Panc1 (cell line): Measurements from ENCODE around the gene ATRNL1. TPM values are rescaled to one million over a fixed set of nuclear protein-coding genes. Genes with fewer than 3 reads are reported as not detected.

Experiments
- ATAC-seq: fragments of 200-7000 bp; cut with Tn5 transposase; 2 replicates; pipeline ENCODE4 v1.9.1; 2020; ENCODE audit warnings: mild to moderate bottlenecking, moderate library complexity
- BruUV-seq: library from RNA; stranded (reverse); fragments of 400-500 nt; replicated peaks from 2 replicates; lab custom pipeline; 2021; lab: Mats Ljungman, UMichigan
- CTCF ChIA-PET: fragments of 300-600 bp; sonication (Branson Sonifier 250); formaldehyde crosslinking; loops from one replicate; lab custom pipeline; 2022; ENCODE audit warnings: antibody characterized with exemption; lab: Charles Lee
- POLR2A ChIA-PET: fragments of 300-600 bp; sonication (Branson Sonifier 250); formaldehyde crosslinking; loops from one replicate; lab custom pipeline; 2022; ENCODE audit warnings: antibody characterized with exemption; lab: Charles Lee
- DNase-seq: peaks from one replicate; pipeline ENCODE4 v3.0.0-alpha.2; 2010; ENCODE audit warnings: low read depth, low spot score
- H3K27ac ChIP-seq: 2 replicates; pipeline ENCODE4 v1.5.1; 2011; ENCODE audit warnings: mild to moderate bottlenecking, low read length, inconsistent platforms
- H3K27me3 ChIP-seq: fragments of 200-500 bp; sonication (Bioruptor generic); 2 replicates; pipeline ENCODE4 v1.6.0; 2014; ENCODE audit warnings: low read length, inconsistent platforms; ENCODE audit not compliant: control insufficient read depth, insufficient read depth
- H3K36me3 ChIP-seq: fragments of 200-500 bp; sonication (Bioruptor generic); 2 replicates; pipeline ENCODE4 v1.5.1; 2014; ENCODE audit warnings: inconsistent platforms, mild to moderate bottlenecking, low read length, moderate library complexity; ENCODE audit not compliant: control insufficient read depth, insufficient read depth
- H3K4me1 ChIP-seq: 2 replicates; pipeline ENCODE4 v1.5.1; 2011; ENCODE audit warnings: inconsistent platforms, mild to moderate bottlenecking, low read length, moderate library complexity; ENCODE audit not compliant: control insufficient read depth, insufficient read depth
- H3K4me3 ChIP-seq, 2 experiments: 2 replicates each; pipeline ENCODE4 v1.5.1; 2011 to 2012; ENCODE audit warnings: low read depth in 2 of 2, low read length in 2 of 2, mild to moderate bottlenecking in 2 of 2, inconsistent platforms in 1 of 2, moderate library complexity in 1 of 2
- H3K9me3 ChIP-seq: fragments of 200-500 bp; sonication (Bioruptor generic); 2 replicates; pipeline ENCODE4 v1.5.1; 2014; ENCODE audit warnings: low read depth, mild to moderate bottlenecking, inconsistent platforms, low read length, moderate library complexity; ENCODE audit not compliant: control insufficient read depth, insufficient read depth
- POLR2AphosphoS5 ChIP-seq: IDR thresholded peaks from 2 replicates; pipeline ENCODE4 v1.6.1; 2012; ENCODE audit warnings: mild to moderate bottlenecking, low read depth, low read length, moderate library complexity
- SIN3A ChIP-seq: IDR thresholded peaks from 2 replicates; pipeline ENCODE4 v1.6.1; 2012; ENCODE audit warnings: low read depth, mild to moderate bottlenecking, low read length, moderate library complexity, borderline replicate concordance; ENCODE audit not compliant: insufficient read depth
- TCF7L2 ChIP-seq: IDR thresholded peaks from 2 replicates; pipeline ENCODE4 v1.6.1; 2011; ENCODE audit warnings: mild to moderate bottlenecking, low read depth, low read length, inconsistent platforms
- in situ Hi-C: cut with HindIII; loops from 2 replicates; pipeline ENCODE4 v1.10.0; 2016; ENCODE audit warnings: low sequenced_read_pairs, low pct_unique_long_range_greater_than_20kb
- intact Hi-C: fragments of 100-400 bp; cut with micrococcal nuclease; formaldehyde crosslinking; loops from one replicate; pipeline ENCODE4 v1.10.0; 2022; ENCODE audit not compliant: unreplicated experiment
- total RNA-seq: library from RNA; stranded (reverse); gene quantifications from one replicate; pipeline ENCODE4 v1.2.1, GENCODE V29; 2021; ENCODE audit not compliant: unreplicated experiment
- TF ChIP-seq, protein P1 (sequence below): fragments of 450-650 bp; IDR thresholded peaks from 2 replicates; pipeline ENCODE4 v1.5.1; 2017; ENCODE audit warnings: mild to moderate bottlenecking
- TF ChIP-seq, protein P2 (sequence below), 2 experiments: IDR thresholded peaks; 2 replicates each; pipeline ENCODE4 v1.6.1; 2011 to 2012; ENCODE audit warnings: low read depth in 2 of 2, control low read depth in 1 of 2, low read length in 1 of 2, mild to moderate bottlenecking in 1 of 2, moderate library complexity in 1 of 2; ENCODE audit not compliant: insufficient read depth in 1 of 2

The ATRNL1 gene
- total RNA-seq, 1 experiment from 2014 or later, result 17.1 TPM

GRCh38 chr10:115059301-115059898, 33.8 kb upstream of the ATRNL1 start:
- intact Hi-C loops (no loop called here), in situ Hi-C loops (no loop called here)
- POLR2A ChIA-PET, result no interaction called here
- ATAC-seq, result no peak
- BruUV-seq, result no TSS peak
- Histone ChIP-seq H3K9me3 (no peaks in the 10 kb centered on the region), H3K27ac (no peak overlapping the region), H3K36me3 (no peaks in the 10 kb centered on the region), H3K4me3 (no peak overlapping the region), H3K4me1 (no peaks in the 10 kb centered on the region), H3K27me3 (peaks cover 18% of the 10 kb centered on the region)
- TF ChIP-seq SIN3A (no peak), TCF7L2 (no peak), POLR2AphosphoS5 (no peak)
- TF ChIP-seq, protein P1, sequence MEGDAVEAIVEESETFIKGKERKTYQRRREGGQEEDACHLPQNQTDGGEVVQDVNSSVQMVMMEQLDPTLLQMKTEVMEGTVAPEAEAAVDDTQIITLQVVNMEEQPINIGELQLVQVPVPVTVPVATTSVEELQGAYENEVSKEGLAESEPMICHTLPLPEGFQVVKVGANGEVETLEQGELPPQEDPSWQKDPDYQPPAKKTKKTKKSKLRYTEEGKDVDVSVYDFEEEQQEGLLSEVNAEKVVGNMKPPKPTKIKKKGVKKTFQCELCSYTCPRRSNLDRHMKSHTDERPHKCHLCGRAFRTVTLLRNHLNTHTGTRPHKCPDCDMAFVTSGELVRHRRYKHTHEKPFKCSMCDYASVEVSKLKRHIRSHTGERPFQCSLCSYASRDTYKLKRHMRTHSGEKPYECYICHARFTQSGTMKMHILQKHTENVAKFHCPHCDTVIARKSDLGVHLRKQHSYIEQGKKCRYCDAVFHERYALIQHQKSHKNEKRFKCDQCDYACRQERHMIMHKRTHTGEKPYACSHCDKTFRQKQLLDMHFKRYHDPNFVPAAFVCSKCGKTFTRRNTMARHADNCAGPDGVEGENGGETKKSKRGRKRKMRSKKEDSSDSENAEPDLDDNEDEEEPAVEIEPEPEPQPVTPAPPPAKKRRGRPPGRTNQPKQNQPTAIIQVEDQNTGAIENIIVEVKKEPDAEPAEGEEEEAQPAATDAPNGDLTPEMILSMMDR, result no peak
- TF ChIP-seq, protein P2, sequence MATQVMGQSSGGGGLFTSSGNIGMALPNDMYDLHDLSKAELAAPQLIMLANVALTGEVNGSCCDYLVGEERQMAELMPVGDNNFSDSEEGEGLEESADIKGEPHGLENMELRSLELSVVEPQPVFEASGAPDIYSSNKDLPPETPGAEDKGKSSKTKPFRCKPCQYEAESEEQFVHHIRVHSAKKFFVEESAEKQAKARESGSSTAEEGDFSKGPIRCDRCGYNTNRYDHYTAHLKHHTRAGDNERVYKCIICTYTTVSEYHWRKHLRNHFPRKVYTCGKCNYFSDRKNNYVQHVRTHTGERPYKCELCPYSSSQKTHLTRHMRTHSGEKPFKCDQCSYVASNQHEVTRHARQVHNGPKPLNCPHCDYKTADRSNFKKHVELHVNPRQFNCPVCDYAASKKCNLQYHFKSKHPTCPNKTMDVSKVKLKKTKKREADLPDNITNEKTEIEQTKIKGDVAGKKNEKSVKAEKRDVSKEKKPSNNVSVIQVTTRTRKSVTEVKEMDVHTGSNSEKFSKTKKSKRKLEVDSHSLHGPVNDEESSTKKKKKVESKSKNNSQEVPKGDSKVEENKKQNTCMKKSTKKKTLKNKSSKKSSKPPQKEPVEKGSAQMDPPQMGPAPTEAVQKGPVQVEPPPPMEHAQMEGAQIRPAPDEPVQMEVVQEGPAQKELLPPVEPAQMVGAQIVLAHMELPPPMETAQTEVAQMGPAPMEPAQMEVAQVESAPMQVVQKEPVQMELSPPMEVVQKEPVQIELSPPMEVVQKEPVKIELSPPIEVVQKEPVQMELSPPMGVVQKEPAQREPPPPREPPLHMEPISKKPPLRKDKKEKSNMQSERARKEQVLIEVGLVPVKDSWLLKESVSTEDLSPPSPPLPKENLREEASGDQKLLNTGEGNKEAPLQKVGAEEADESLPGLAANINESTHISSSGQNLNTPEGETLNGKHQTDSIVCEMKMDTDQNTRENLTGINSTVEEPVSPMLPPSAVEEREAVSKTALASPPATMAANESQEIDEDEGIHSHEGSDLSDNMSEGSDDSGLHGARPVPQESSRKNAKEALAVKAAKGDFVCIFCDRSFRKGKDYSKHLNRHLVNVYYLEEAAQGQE (IDR thresholded peaks at IDR 0.05; ENCODE audit: insufficient read depth in 1 of 2, low read depth in 2 of 2, low read length in 1 of 2), result no peak
- no peak for DNase-seq
- CTCF ChIA-PET, result no interaction called here

- DNase-seq (no peak), ATAC-seq (no peak)
- ChIA-PET CTCF (interaction anchor here (0.6 kb wide), 1 partner anchor 93 kb away, joined by 3 read pairs; no protein-coding TSS in a partner anchor), POLR2A (no interaction called here)
- no peaks in the 10 kb centered on the region for H3K9me3 ChIP-seq
- in situ Hi-C loops (no loop called here), intact Hi-C loops (no loop called here)
- no peaks in the 10 kb centered on the region for H3K4me1 ChIP-seq
- no TSS peak for BruUV-seq
- no peak overlapping the region for H3K4me3 ChIP-seq
- no peak overlapping the region for H3K27ac ChIP-seq
- no peaks in the 10 kb centered on the region for H3K36me3 ChIP-seq
- peaks cover 28% of the 10 kb centered on the region for H3K27me3 ChIP-seq
- no peak for TF ChIP-seq TCF7L2
- TF ChIP-seq, protein P1, result no peak
- TF ChIP-seq SIN3A, result no peak
- TF ChIP-seq, protein P2 (IDR thresholded peaks at IDR 0.05; ENCODE audit: insufficient read depth in 1 of 2, low read depth in 2 of 2, low read length in 1 of 2), result no peak
- no peak for TF ChIP-seq POLR2AphosphoS5
These were observed 29.2 kb upstream of the ATRNL1 start for GRCh38 chr10:115063701-115064658.
